ENCODE results near the gene PACRG. TPM values are rescaled to one million over a fixed set of nuclear protein-coding genes. Genes with fewer than 3 reads are reported as not detected.

The PACRG gene
- total RNA-seq, 2 experiments from 2014 or later: not detected

GRCh38 chr6:163133691-163134090 is 405.9 kb downstream of the PACRG start:
- Mint-ChIP-seq H3K4me1 (no peaks in the 10 kb centered on the region), H3K36me3 (ENCODE audit: low read depth) (no peaks in the 10 kb centered on the region), H3K9me3 (ENCODE audit: low read depth) (peaks cover 2% of the 10 kb centered on the region), H3K27me3 (no peaks in the 10 kb centered on the region), H3K27ac (no peak overlapping the region), H3K4me3 (no peak overlapping the region)
- ChIA-PET POLR2A (no interaction called here), CTCF (no interaction called here)
- ATAC-seq (no peak), DNase-seq (no peak)
- intact Hi-C loops (cut with DNase I, micrococcal nuclease): no loop called here

GRCh38 chr6:163136681-163137397 is 409.1 kb downstream of the PACRG start:
- intact Hi-C loops (cut with DNase I, micrococcal nuclease): no loop called here
- DNase-seq: no peak
- Mint-ChIP-seq H3K27me3 (no peaks in the 10 kb centered on the region), H3K4me3 (no peak overlapping the region), H3K4me1 (no peaks in the 10 kb centered on the region), H3K9me3 (ENCODE audit: low read depth) (peaks cover 2% of the 10 kb centered on the region), H3K27ac (no peak overlapping the region), H3K36me3 (ENCODE audit: low read depth) (no peaks in the 10 kb centered on the region)
- CTCF ChIA-PET: no interaction called here
- no peak for ATAC-seq
- POLR2A ChIA-PET: no interaction called here

- Mint-ChIP-seq H3K9me3 (ENCODE audit: low read depth) (peaks cover 2% of the 10 kb centered on the region), H3K27me3 (no peaks in the 10 kb centered on the region), H3K4me3 (no peak overlapping the region), H3K36me3 (ENCODE audit: low read depth) (no peaks in the 10 kb centered on the region), H3K4me1 (no peaks in the 10 kb centered on the region), H3K27ac (no peak overlapping the region)
- intact Hi-C loops (cut with DNase I, micrococcal nuclease): no loop called here
- CTCF ChIA-PET: interaction anchor here (0.9 kb wide), 1 partner anchor 26 kb away, joined by 4 read pairs; no protein-coding TSS in a partner anchor
- no peak for DNase-seq
- ATAC-seq: no peak
- POLR2A ChIA-PET: no interaction called here
Measured at GRCh38 chr6:163137398-163137881, 409.7 kb downstream of the PACRG start.

GRCh38 chr6:163146036-163146435 is 418.3 kb downstream of the PACRG start:
- intact Hi-C loops (cut with DNase I, micrococcal nuclease): no loop called here
- CTCF ChIA-PET: no interaction called here
- no peaks in the 10 kb centered on the region for H3K4me1 Mint-ChIP-seq
- peaks cover 5% of the 10 kb centered on the region for H3K27me3 Mint-ChIP-seq
- H3K27ac Mint-ChIP-seq: no peak overlapping the region
- no peak for DNase-seq
- no peak for ATAC-seq
- no peaks in the 10 kb centered on the region for H3K9me3 Mint-ChIP-seq (ENCODE audit: low read depth)
- no peak overlapping the region for H3K4me3 Mint-ChIP-seq
- no peaks in the 10 kb centered on the region for H3K36me3 Mint-ChIP-seq (ENCODE audit: low read depth)
- POLR2A ChIA-PET: no interaction called here

GRCh38 chr6:163147994-163148393 is 420.2 kb downstream of the PACRG start:
- Mint-ChIP-seq H3K27ac (no peak overlapping the region), H3K36me3 (ENCODE audit: low read depth) (no peaks in the 10 kb centered on the region), H3K4me3 (no peak overlapping the region), H3K27me3 (peaks cover 11% of the 10 kb centered on the region), H3K9me3 (ENCODE audit: low read depth) (no peaks in the 10 kb centered on the region), H3K4me1 (no peaks in the 10 kb centered on the region)
- no peak for ATAC-seq
- POLR2A ChIA-PET: no interaction called here
- no peak for DNase-seq
- CTCF ChIA-PET: interaction anchor here (0.5 kb wide), 1 partner anchor 56 kb away, joined by 3 read pairs; no protein-coding TSS in a partner anchor
- intact Hi-C loops (cut with DNase I, micrococcal nuclease): no loop called here

GRCh38 chr6:163148451-163149278 is 420.9 kb downstream of the PACRG start:
- intact Hi-C loops (cut with DNase I, micrococcal nuclease): no loop called here
- ATAC-seq (no peak), DNase-seq (no peak)
- ChIA-PET CTCF (interaction anchor here (0.5 kb wide), 1 partner anchor 57 kb away, joined by 3 read pairs; no protein-coding TSS in a partner anchor), POLR2A (no interaction called here)
- Mint-ChIP-seq H3K4me3 (no peak overlapping the region), H3K4me1 (no peaks in the 10 kb centered on the region), H3K36me3 (ENCODE audit: low read depth) (no peaks in the 10 kb centered on the region), H3K27ac (no peak overlapping the region), H3K9me3 (ENCODE audit: low read depth) (no peaks in the 10 kb centered on the region), H3K27me3 (peaks cover 11% of the 10 kb centered on the region)

GRCh38 chr6:163149279-163149848 is 421.6 kb downstream of the PACRG start:
- H3K9me3 Mint-ChIP-seq (ENCODE audit: low read depth): no peaks in the 10 kb centered on the region
- DNase-seq: no peak
- intact Hi-C loops (cut with DNase I, micrococcal nuclease): no loop called here
- no peak overlapping the region for H3K4me3 Mint-ChIP-seq
- H3K4me1 Mint-ChIP-seq: no peaks in the 10 kb centered on the region
- H3K27me3 Mint-ChIP-seq: peaks cover 11% of the 10 kb centered on the region
- no peak for ATAC-seq
- H3K27ac Mint-ChIP-seq: no peak overlapping the region
- H3K36me3 Mint-ChIP-seq (ENCODE audit: low read depth): no peaks in the 10 kb centered on the region
- ChIA-PET CTCF (no interaction called here), POLR2A (no interaction called here)

- Mint-ChIP-seq H3K27me3 (peaks cover 11% of the 10 kb centered on the region), H3K27ac (no peak overlapping the region), H3K4me1 (no peaks in the 10 kb centered on the region), H3K36me3 (ENCODE audit: low read depth) (no peaks in the 10 kb centered on the region), H3K4me3 (no peak overlapping the region), H3K9me3 (ENCODE audit: low read depth) (no peaks in the 10 kb centered on the region)
- ATAC-seq (no peak), DNase-seq (no peak)
- intact Hi-C loops (cut with DNase I, micrococcal nuclease): no loop called here
- POLR2A ChIA-PET: no interaction called here
- CTCF ChIA-PET: interaction anchor here (1.1 kb wide), 1 partner anchor 19 kb away, joined by 3 read pairs; no protein-coding TSS in a partner anchor
Measured at GRCh38 chr6:163151212-163151611, 423.4 kb downstream of the PACRG start.

GRCh38 chr6:163152701-163153100 is 424.9 kb downstream of the PACRG start:
- CTCF ChIA-PET: no interaction called here
- H3K4me1 Mint-ChIP-seq: no peaks in the 10 kb centered on the region
- ATAC-seq: no peak
- DNase-seq: no peak
- H3K4me3 Mint-ChIP-seq: no peak overlapping the region
- no peaks in the 10 kb centered on the region for H3K9me3 Mint-ChIP-seq (ENCODE audit: low read depth)
- H3K27ac Mint-ChIP-seq: no peak overlapping the region
- POLR2A ChIA-PET: no interaction called here
- intact Hi-C loops (cut with DNase I, micrococcal nuclease): no loop called here
- peaks cover 11% of the 10 kb centered on the region for H3K27me3 Mint-ChIP-seq
- H3K36me3 Mint-ChIP-seq (ENCODE audit: low read depth): no peaks in the 10 kb centered on the region

- ChIA-PET CTCF (interaction anchor here (1.1 to 1.7 kb wide), 4 partner anchors 8 to 31 kb away, joined by 3 to 7 read pairs (median 6); no protein-coding TSS in a partner anchor), POLR2A (no interaction called here)
- Mint-ChIP-seq H3K4me1 (no peaks in the 10 kb centered on the region), H3K27ac (no peak overlapping the region), H3K36me3 (ENCODE audit: low read depth) (no peaks in the 10 kb centered on the region), H3K4me3 (no peak overlapping the region), H3K27me3 (no peaks in the 10 kb centered on the region), H3K9me3 (ENCODE audit: low read depth) (no peaks in the 10 kb centered on the region)
- intact Hi-C loops (cut with DNase I, micrococcal nuclease): no loop called here
- ATAC-seq: no peak
- DNase-seq: no peak
Measured at GRCh38 chr6:163159110-163159509, 431.3 kb downstream of the PACRG start.

- H3K27me3 Mint-ChIP-seq: no peaks in the 10 kb centered on the region
- H3K4me3 Mint-ChIP-seq: no peak overlapping the region
- H3K36me3 Mint-ChIP-seq (ENCODE audit: low read depth): no peaks in the 10 kb centered on the region
- DNase-seq (no peak), ATAC-seq (no peak)
- intact Hi-C loops (cut with DNase I, micrococcal nuclease): no loop called here
- H3K9me3 Mint-ChIP-seq (ENCODE audit: low read depth): no peaks in the 10 kb centered on the region
- no peak overlapping the region for H3K27ac Mint-ChIP-seq
- ChIA-PET POLR2A (no interaction called here), CTCF (interaction anchor here (1.3 kb wide), 1 partner anchor 12 kb away, joined by 7 read pairs; no protein-coding TSS in a partner anchor)
- H3K4me1 Mint-ChIP-seq: no peaks in the 10 kb centered on the region
Measured at GRCh38 chr6:163159689-163160088, 431.9 kb downstream of the PACRG start.
